ENCODE results near the gene TMEM132E. TPM values are rescaled to one million over a fixed set of nuclear protein-coding genes. Genes with fewer than 3 reads are reported as not detected.

Gene TMEM132E
- total RNA-seq, 1 donor from 2014 or later, result 0.80 TPM

GRCh38 chr17:34683390-34683789, 104.0 kb downstream of the TMEM132E start:
- H3K4me3 Mint-ChIP-seq, result no peak overlapping the region
- H3K9me3 Mint-ChIP-seq, result peaks cover 4% of the 10 kb centered on the region
- no peak for DNase-seq (ENCODE audit: low spot score in 2 of 2, unreplicated experiment in 2 of 2)
- H3K4me1 Mint-ChIP-seq, result no peaks in the 10 kb centered on the region
- TF ChIP-seq, protein P1, sequence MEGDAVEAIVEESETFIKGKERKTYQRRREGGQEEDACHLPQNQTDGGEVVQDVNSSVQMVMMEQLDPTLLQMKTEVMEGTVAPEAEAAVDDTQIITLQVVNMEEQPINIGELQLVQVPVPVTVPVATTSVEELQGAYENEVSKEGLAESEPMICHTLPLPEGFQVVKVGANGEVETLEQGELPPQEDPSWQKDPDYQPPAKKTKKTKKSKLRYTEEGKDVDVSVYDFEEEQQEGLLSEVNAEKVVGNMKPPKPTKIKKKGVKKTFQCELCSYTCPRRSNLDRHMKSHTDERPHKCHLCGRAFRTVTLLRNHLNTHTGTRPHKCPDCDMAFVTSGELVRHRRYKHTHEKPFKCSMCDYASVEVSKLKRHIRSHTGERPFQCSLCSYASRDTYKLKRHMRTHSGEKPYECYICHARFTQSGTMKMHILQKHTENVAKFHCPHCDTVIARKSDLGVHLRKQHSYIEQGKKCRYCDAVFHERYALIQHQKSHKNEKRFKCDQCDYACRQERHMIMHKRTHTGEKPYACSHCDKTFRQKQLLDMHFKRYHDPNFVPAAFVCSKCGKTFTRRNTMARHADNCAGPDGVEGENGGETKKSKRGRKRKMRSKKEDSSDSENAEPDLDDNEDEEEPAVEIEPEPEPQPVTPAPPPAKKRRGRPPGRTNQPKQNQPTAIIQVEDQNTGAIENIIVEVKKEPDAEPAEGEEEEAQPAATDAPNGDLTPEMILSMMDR (IDR thresholded peaks at IDR 0.05; ENCODE audit: unreplicated experiment), result no peak
- H3K36me3 Mint-ChIP-seq, result no peaks in the 10 kb centered on the region
- H3K27me3 Mint-ChIP-seq (ENCODE audit: low read depth), result peaks cover 73% of the 10 kb centered on the region
- no peak overlapping the region for H3K27ac Mint-ChIP-seq

Other genes with a start within 250 kb of the TMEM132E start
- not detected in 3 replicates for gene CCL13, start 223.1 kb upstream of the TMEM132E start, total RNA-seq
- not detected in 3 replicates for gene CCL1, start 216.3 kb upstream of the TMEM132E start, total RNA-seq